Activated T-helper 1 cell treated with anti-CD3 and anti-CD28 coated beads, Interleukin-2, amount 50 U/mL, for 16 hours (primary cell): Measurements from ENCODE around the gene FLACC1.
A peak's percentile ranks its signal among the peaks of the same experiment; 100 is the strongest.

ENCODE experiments used
- DNase-seq, 2 donors: peaks; one replicate each; pipeline ENCODE4 v3.0.0-alpha.2; 2020; ENCODE audit warnings: low read depth in 1 of 2, low spot score in 1 of 2

Gene FLACC1

DNA sequence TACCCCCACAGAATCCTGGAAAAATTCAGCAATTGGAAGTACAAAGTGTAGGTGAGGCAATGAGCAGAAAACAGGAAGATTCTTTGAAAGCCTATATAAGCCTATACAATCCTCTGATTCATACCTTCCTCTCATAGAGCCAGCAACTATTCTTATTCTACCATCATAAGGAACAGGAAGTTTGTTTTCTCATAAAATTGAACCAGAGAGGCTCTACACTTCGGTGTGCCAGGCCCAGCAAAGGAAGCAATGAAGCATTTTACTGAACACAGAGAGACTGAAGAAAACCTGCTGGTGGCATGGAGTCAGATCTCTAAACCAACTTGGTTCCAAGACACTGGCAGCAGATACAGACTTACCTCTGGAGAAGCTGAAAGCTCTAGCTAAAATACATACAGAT is 78.1 kb downstream of the FLACC1 start:
- DNase-seq, result no peak

DNA sequence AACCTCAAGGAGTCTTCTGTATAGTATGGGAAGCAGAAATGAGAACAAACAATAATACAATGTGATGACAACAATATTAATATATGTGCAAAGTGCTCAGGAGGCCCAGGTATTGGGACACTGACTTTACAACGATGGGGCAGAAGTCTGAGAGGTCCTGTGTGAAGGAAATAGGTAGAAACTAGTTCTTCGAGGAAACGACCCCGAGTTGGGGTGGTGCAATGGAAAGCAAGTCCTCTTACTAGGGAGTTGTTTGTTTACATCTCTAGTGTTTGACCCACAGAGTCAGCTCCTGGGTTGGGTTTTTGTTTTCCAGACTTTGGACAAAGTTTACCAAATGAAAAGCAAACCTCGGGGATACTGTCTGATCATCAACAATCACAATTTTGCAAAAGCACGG is 80.6 kb downstream of the FLACC1 start:
- DNase-seq, result no peak

DNA sequence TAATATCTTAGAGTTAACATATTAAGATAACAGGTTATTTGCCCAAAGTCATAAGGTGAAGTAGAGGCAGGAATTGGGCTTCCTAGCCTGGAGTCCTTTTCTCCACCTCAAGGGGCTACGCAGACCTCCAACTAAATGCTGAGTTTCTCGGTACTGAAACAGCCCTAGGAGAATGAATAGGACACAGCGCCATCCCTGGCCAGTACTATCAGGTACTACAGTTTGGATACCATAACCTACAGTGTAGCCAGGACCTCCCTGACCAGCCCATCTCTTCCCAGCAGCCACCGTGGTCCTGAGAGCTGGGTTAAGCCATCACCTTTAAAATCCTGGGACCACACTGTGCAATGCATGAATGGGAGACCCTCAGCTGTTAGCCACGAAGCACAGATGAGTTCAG is 81.2 kb downstream of the FLACC1 start:
- no peak for DNase-seq

DNA sequence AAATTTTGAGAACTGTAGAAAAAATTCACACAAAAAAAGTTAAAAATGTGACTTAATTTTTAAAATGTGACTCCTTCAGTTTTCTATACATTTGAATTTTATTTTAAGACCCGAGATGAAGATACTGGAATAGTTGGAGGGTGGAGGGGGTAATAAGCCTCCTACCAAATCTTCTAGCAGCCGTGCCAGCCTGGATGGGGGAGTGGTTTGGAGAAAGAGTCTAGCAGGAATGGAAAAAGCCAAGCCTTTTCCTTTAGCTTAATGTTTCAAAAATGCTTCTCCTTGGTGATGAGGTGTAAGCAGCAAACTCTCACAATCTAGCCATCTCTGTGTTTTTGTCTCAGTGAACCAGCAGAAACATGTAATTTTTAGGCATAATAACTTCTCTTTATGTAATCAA is 82.1 kb downstream of the FLACC1 start:
- no peak for DNase-seq

DNA sequence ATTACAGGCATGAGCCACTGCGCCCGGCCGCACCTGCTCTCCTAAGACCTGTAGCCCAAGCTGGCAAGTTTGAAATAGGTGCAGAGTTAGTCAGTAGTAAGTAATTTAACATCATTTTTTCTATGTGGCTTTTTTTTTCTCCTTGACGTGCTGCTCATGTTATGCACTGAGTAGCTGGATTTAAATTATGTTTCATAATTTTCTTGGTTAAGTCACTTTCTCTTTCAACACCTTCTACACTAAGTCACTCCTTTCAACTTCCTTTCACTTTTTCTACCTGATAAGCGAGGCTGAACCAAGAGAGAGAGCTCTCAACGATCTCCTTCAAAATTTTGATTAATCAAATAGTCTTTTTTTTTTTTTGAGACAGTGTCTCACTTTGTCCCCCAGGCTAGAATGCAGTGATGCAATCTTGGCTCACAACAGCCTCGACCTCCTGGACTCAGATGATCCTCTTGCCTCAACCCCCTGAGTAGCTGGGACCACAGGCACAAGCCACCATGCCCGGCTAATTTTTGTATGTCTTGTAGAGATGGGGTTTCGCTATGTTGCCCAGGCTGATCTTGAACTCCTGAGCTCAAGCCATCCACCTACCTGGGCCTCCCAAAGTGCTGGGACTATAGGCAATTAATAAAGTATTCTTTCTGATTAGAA is 83.7 kb downstream of the FLACC1 start:
- DNase-seq, result no peak

DNA sequence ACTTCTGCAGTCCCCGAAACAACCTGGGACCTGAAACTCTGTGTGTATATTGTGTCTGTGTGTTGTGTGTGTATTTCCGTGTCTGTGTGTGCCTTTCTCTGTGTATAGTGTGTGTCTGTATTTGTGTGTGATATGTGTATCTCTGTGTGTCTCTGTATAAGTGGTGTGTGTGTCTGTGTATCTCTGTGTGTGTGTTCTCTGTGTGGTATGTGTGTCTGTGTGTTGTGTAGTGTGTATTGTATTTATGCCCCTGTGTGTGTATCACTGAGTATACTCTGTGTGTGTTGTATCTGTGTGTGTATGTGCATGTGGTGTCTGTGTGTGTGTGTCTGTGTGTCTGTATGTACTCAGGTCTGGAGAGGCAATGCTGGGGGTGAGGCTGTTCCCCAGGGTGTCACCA is 85.2 kb downstream of the FLACC1 start:
- no peak for DNase-seq

DNA sequence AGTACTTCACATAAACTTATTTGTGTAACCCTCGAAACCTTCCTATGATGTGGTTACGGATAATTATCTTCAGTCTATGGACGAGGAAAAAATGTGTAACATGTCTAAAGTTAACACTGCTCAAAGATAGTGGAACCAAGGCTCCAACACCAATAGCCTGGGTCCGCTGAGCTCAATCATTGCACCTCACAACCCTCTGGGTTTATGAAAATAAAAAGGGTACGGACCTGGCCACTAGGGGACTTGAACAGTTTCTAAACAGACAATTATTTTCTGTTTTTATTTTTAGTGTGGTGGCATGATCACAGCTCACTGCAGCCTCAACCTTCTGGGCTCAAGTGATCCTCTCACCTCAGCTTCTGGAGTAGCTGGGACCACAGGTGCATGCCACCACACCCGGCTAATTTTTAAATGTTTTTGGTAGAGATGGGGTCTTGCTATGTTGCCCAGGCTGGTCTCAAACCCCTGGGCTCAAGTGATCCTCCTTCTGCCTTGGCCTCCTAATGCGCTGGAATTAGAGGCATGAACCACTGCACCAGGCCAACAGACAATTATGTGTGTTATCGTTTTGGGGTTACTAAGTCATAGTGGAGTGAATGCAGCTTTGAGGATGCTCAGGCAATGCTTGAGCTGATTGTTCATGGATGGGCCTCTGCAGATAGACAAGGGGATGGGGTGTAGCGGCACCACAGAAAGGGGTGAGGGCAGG is 86.7 kb downstream of the FLACC1 start:
- no peak for DNase-seq

DNA sequence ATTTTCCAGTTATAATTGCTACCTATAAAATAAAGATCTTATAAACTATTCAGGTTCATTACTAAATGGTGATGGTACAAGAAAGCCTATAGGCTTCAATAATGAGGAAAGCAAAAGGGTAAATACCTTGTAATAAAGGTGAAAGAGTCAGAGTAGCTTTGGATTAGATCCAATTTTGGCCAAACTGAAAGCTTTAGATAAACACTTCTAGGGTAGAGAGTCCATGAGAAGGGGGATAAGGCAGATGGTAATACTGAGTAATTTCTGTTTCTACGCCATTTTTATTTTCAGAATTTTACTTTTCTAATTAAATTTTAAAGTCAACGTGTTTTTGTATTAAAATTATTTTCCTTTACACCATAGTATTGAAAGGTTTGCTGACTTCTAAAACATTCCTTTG is 87.4 kb downstream of the FLACC1 start:
- no peak for DNase-seq

DNA sequence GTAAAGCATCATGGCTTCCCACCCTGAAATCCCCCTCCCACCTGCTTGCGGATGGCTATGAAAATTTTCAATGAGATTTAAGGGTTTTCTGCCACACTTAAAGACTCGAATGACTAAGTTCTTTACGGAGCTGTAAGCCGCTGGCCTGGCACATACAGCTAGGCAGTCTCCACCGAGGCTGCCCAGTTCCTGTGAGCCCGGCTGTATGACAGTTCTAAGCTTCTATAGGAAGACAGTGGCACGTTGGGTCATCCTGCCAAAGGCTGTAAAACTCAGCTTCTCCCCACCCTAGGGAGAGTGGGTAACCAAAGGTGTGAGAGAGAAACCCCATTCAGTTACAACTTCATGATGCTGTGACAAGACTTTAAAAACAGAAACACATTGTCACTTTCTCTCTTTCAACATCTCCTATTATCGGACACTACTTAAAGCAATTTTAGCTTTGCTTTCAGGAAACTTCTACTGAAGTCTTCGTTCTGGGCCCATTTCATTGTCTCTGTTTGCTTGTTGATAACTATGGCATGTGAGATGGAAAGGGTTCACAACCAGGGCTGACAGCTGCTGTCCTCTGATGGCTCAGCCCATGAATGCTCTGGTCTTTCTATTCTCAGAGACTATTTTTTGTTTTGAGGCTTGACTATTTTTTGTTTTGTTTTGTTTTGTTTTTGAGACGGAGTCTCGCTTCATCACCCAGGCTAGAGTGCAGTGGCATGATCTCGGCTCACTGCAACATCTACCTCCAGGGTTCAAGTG is 89.7 kb downstream of the FLACC1 start:
- DNase-seq, result no peak

DNA sequence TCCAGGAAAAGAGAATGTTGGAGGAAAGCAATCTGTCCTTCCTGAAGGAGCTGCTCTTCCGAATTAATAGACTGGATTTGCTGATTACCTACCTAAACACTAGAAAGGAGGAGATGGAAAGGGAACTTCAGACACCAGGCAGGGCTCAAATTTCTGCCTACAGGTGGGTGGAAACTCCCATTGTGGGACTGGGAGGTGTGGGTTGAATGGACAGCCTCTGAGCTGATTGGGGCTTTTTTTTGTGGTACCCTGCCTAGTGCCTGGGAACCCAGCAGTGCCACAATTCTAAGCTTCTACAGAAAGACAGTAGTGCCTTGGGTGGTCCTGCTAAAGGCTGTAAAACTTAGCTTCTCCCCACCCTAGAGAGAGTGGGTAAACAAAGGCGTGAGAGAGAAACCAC is 90.5 kb downstream of the FLACC1 start:
- no peak for DNase-seq

DNA sequence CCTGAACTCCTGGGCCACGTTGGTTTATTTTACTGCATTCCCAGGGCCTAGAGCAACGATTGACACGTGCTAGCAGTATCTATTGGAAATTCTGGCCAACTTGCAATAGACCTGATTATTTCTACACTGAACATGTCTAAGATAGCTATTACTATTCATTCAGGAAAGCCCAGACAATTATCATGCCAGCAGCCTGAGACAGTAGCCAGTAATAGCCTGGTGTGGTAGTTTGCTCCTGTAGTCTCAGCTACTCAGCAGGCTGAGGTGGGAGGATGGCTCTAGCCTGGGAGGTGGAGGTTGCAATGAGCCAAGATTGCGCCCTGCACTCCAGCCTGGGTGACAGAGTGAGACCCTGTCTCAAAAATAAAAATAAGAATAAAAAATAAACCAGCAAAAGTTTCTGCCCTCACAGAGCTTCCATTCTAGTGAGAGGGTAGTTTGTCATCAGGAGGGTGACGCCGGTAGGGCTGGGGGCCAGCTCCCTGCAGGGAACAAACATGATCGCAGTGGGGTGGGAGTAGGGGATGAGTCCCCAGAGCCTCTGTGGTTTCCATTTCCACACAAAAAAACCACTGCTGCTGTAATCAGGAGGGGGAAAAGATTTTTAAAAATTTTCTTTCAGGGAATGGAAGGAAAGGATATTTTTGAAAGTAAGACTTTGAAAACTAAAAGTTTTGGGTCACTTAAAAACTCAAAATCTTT is 92.5 kb downstream of the FLACC1 start:
- DNase-seq, result no peak

DNA sequence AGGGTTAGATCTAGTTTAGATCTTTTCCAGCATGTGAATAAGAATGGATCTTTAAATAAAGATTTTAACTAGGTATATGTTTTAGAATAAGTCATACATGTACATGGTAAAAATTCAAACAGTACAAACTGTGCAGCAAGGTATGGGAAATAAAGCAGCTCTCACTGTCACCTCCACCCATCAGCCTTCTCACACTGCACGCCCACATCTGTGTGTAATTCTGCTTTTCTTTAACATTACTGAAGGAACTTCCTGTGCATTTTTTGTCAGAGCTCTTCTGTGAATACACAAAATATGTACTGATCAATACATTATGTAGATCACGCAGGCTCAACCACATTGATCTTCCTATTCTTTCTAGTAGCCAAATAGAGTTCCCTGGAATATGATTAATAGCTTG is 93.4 kb downstream of the FLACC1 start:
- DNase-seq, result no peak

DNA sequence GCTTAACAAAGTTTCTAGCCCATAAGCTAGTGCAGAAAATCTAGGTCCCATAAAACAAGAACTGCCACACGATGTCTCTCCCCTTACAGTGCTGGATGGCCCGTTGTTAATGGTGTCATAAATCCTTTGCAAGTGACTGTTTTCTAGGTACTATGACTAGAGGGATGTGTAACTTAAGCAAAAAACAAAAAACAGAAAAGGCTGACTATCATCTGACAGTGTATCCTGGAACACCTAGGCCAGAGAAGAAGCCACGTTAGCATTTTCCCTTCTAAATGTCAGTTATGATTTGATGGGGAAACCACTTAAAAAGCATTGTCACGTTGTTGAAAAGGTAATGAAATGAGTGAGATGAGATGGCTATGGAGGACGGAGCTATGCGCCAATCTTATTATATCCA is 94.4 kb downstream of the FLACC1 start:
- no peak for DNase-seq

DNA sequence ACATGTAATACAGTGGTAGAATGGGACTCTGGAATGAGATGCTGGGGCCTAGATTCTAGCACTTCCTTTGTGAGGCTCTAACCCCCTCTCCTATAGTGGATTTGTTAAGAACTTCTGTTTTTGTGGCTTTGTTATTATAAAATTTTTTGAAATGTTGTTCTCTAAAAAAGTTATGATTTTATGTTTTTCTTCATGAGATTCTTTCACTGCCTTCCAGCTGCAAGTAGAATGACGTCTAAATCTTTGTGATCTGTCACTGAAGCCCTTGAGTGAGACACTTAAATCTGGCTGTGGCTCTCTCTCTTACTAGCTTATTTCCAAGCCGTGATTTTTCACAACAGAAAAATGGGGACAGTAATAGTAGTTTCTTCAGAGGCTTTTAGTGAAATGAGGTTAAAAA is 95.2 kb downstream of the FLACC1 start:
- no peak for DNase-seq

DNA sequence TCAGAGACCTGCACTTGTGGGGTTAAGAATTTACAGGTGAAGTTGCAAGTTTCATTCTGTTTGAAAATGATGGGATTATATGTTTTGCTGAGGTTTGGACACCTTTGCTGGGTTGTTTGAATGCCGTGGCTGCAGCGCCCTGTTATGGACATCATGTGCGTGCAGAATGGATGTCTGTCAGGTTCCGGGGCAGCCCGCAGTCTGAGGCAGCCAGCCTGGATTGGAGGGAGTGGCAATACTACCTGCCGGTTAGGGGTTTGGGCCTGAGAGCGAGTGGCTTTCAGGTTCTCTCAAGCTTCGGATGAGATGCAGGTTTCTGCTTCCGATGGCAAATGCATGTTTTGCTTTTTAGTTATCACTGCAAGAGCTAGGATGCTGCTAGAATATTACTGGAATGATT is 95.7 kb downstream of the FLACC1 start:
- peak in 1 of 2 donors; percentile 41 for DNase-seq

DNA sequence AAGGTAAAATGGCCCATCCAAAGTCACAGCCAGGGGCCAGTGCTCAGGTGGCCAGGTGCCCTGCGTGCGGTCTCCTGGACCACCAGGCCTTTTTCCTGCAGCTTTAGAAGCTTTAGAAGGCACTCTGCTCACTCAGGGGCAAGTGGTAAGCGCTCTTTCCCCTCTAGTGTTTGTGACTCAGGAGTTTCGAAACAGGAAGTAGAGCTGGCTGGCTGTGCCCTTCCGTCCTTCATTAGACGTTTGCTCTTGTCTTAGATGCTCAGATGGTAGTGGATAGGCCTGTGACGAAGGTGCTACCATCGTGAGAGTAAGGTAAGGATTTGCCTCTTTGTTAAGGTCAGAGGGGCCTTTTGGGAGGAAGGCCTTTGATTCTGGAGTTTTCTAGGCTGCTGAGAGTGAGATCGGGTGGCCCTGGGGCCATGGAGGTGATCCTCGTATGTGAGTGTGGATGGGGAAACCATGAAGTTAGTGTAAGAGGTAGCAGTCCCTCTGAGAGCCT is 96.8 kb downstream of the FLACC1 start, which contains the start of gene CASP8:
CASP8 (plus strand) TSS at position 235 of the 499 bp plus-strand sequence. CDS start 5,951 bp downstream, outside the sequence.
- DNase-seq, result peak; percentile 44 to 51

DNA sequence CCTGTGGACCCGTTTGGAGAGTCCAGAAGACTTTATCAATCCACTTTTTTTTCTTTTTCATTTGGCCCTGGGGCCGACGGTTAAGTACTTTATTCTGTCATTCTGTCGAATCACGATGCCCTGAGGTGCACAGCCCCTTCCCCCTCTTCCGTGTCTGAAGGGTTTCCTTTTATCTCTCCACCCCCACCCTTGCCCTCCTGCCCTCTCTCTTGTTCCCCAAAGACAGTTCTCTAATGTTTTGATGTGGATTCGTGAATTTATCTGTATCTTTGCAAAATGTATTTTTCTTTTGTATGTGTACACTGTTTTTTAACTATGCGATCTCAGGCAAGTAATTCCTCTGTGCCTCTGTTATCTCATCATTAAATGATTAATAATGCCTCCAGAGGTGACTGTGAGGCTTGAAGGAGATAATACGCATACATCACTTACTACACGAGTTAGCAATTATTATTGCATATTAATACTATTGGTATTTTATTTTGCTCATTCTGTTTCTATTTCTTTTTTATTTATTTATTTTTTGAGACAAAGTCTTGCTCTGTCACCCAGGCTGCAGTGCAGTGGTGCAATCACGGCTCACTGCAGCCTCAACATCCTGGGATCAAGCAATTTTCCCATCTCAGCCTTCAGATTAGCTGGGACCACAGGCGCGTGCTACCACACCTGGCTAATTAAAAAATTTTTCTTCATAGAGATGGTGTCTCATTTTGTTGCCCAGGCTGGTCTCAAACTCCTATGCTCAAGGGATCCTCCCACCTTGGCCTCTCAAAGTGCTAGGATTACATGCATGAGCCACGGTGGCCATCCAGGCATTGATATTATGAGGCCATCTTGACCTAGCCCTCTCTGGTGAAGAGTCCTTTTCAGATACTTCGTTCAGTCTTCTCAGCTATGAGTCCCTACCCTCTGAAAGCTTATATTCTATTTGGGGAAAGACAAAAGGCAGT is 98.2 kb downstream of the FLACC1 start:
- DNase-seq, result no peak

DNA sequence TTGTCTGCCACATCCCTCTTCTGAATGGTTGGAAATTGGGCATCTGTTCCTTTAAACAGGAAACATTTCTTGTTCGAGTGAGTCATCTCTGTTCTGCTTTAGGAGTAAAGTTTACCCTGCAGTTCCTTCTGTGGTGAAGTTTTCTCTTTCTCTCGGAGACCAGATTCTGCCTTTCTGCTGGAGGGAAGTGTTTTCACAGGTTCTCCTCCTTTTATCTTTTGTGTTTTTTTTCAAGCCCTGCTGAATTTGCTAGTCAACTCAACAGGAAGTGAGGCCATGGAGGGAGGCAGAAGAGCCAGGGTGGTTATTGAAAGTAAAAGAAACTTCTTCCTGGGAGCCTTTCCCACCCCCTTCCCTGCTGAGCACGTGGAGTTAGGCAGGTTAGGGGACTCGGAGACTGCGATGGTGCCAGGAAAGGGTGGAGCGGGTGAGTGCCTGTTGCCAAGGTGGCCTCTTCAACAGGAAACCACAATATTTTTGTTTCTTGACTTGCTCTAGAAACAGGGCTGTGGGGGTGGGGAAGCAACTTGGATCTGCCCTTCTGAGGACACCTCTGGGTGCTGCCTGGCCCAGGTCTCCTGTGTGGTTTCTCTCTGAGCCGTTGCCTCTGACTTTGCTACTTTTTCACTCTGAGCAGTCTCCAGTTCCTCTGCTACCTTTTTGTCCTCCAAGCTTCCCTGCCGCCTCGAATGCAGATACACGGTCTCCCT is 99.0 kb downstream of the FLACC1 start:
- DNase-seq, result peak; percentile 80 to 85

DNA sequence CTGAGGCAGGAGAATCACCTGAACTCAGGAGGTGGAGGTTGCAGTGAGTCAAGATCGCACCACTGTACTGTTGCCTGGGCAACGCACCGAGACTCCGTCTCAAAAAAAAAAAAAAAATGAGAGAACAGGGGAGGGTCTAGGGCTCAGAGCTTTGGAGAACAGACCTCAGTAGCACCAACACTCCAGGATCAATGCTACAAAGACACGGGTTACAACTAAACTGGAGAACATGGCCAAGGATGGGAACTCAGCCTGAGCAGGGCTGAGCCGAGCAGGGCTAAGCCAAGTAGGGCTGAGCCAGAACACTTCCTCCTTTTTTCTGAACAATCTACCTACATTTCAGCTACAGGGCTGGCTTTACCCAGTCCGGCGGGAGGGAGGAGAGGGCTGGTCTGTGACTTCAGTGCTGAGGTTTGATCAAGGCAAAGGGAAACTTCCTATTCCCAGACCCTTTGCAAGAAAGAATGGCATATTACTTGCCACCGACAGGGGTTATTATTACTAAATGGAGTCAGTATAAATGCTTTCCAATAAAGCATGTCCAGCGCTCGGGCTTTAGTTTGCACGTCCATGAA is 99.7 kb downstream of the FLACC1 start:
- peak in 1 of 2 donors; percentile 15 for DNase-seq
